WTC11 (cell line): ENCODE measurements around the gene NCKAP5L.

Experiments used
- ELF4 ChIP-seq: sonication (generic); formaldehyde crosslinking; IDR thresholded peaks from 2 replicates; pipeline ENCODE4 v1.8.1; 2022; ENCODE audit warnings: low read depth, mild to moderate bottlenecking, moderate library complexity, missing genetic modification reagents
- FOXK1 ChIP-seq: sonication (generic); formaldehyde crosslinking; IDR thresholded peaks from 2 replicates; pipeline ENCODE4 v1.8.0; 2022; ENCODE audit warnings: mild to moderate bottlenecking, moderate library complexity, missing genetic modification reagents
- FOXP4 ChIP-seq: sonication (generic); formaldehyde crosslinking; IDR thresholded peaks from 2 replicates; pipeline ENCODE4 v1.8.0; 2022; ENCODE audit warnings: mild to moderate bottlenecking, missing genetic modification reagents
- IRF2 ChIP-seq: sonication (generic); formaldehyde crosslinking; IDR thresholded peaks from 2 replicates; pipeline ENCODE4 v1.8.0; 2022; ENCODE audit warnings: low read depth, missing genetic modification reagents, borderline replicate concordance
- JUN ChIP-seq: sonication (generic); formaldehyde crosslinking; IDR thresholded peaks from 2 replicates; pipeline ENCODE4 v1.8.0; 2023; ENCODE audit warnings: mild to moderate bottlenecking, missing genetic modification reagents
- NFATC4 ChIP-seq: fragments of 250-450 bp; sonication (Bioruptor Pico); IDR thresholded peaks from 2 replicates; pipeline ENCODE4 v1.9.0; 2021; ENCODE audit warnings: mild to moderate bottlenecking
- NR2C2 ChIP-seq: sonication (generic); formaldehyde crosslinking; IDR thresholded peaks from 2 replicates; pipeline ENCODE4 v1.8.0; 2022; ENCODE audit warnings: mild to moderate bottlenecking, missing genetic modification reagents
- SP1 ChIP-seq: sonication (generic); formaldehyde crosslinking; conservative IDR thresholded peaks from 2 replicates; pipeline ENCODE4 v1.8.1; 2022; ENCODE audit warnings: missing genetic modification reagents
- TF ChIP-seq, protein P1 (sequence below): sonication (generic); formaldehyde crosslinking; IDR thresholded peaks from 2 replicates; pipeline ENCODE4 v1.8.1; 2022; ENCODE audit warnings: missing genetic modification reagents, borderline replicate concordance
- TF ChIP-seq, protein P2 (sequence below): sonication (generic); formaldehyde crosslinking; IDR thresholded peaks from 2 replicates; pipeline ENCODE4 v1.8.1; 2023; ENCODE audit warnings: mild to moderate bottlenecking, missing genetic modification reagents
- TF ChIP-seq, protein P3 (sequence below): fragments of 200-600 bp; IDR thresholded peaks from 2 replicates; pipeline ENCODE4 v1.8.0; 2022; ENCODE audit warnings: antibody characterized with exemption

GRCh38 chr12:49846032-49846431 is 17.8 kb upstream of the NCKAP5L start:
- TF ChIP-seq NR2C2 (CRISPR knock-in tag) (no peak), FOXK1 (CRISPR knock-in tag) (no peak), FOXP4 (no peak), ELF4 (CRISPR knock-in tag) (no peak), IRF2 (no peak), JUN (CRISPR knock-in tag) (no peak), NFATC4 (CRISPR knock-in tag) (no peak), SP1 (CRISPR knock-in tag) (no peak)
- TF ChIP-seq, protein P1, sequence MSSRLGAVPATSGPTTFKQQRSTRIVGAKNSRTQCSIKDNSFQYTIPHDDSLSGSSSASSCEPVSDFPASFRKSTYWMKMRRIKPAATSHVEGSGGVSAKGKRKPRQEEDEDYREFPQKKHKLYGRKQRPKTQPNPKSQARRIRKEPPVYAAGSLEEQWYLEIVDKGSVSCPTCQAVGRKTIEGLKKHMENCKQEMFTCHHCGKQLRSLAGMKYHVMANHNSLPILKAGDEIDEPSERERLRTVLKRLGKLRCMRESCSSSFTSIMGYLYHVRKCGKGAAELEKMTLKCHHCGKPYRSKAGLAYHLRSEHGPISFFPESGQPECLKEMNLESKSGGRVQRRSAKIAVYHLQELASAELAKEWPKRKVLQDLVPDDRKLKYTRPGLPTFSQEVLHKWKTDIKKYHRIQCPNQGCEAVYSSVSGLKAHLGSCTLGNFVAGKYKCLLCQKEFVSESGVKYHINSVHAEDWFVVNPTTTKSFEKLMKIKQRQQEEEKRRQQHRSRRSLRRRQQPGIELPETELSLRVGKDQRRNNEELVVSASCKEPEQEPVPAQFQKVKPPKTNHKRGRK (CRISPR knock-in tag), result no peak
- TF ChIP-seq, protein P2, sequence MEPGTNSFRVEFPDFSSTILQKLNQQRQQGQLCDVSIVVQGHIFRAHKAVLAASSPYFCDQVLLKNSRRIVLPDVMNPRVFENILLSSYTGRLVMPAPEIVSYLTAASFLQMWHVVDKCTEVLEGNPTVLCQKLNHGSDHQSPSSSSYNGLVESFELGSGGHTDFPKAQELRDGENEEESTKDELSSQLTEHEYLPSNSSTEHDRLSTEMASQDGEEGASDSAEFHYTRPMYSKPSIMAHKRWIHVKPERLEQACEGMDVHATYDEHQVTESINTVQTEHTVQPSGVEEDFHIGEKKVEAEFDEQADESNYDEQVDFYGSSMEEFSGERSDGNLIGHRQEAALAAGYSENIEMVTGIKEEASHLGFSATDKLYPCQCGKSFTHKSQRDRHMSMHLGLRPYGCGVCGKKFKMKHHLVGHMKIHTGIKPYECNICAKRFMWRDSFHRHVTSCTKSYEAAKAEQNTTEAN, result no peak
- TF ChIP-seq, protein P3, sequence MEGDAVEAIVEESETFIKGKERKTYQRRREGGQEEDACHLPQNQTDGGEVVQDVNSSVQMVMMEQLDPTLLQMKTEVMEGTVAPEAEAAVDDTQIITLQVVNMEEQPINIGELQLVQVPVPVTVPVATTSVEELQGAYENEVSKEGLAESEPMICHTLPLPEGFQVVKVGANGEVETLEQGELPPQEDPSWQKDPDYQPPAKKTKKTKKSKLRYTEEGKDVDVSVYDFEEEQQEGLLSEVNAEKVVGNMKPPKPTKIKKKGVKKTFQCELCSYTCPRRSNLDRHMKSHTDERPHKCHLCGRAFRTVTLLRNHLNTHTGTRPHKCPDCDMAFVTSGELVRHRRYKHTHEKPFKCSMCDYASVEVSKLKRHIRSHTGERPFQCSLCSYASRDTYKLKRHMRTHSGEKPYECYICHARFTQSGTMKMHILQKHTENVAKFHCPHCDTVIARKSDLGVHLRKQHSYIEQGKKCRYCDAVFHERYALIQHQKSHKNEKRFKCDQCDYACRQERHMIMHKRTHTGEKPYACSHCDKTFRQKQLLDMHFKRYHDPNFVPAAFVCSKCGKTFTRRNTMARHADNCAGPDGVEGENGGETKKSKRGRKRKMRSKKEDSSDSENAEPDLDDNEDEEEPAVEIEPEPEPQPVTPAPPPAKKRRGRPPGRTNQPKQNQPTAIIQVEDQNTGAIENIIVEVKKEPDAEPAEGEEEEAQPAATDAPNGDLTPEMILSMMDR, result no peak
